ENCODE measurements around the gene SMAD9.

SMAD9 gene

DNA sequence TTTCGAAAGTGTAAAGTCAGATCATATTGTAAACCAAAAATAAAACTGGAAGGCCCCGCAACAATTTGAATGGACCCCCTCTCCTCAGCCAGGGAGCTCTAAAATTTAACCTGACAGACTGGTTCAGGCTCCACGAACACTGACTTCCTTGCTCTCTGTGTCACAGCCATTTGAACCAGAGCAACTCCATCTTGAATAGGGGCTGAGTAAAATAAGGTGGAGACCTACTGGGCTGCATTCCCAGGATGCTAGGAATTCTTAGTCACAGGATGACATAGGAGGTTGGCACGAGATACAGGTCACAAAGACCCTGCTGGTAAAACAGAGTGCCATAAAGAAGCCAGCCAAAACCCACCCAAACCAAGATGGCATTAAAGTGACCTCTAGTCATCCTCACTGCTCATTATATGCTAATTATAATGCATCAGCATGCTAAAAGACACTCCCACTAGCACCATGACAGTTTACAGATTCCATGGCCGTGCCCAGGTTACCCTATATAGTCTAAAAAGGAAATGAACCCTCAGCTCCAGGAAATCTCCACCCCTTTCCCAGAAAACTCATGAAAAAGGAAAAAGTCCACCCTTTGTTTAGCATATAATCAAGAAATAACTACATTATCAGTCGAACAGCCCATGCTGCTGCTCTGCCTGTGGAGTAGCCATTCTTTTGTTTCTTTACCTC, 57.9 kb downstream of the SMAD9 start:
- no peak for DNase-seq

DNA sequence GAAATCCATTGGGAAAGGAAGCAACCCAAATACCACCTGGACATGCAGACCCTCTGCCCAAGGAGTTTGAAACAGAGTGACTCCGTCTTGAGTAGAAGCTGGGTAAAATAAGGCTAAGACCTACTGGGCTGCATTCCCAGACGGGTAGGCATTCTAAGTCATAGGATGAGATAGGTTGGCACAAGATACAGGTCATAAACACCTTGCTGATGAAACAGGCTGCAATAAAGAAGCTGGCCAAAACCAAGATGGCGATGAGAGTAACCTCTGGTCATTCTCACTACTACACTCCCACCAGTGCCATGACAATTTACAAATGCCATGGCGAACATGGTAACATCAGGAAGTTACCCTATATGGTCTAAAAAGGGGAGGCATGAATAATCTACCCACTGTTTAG, 60.8 kb downstream of the SMAD9 start:
- no peak for DNase-seq

DNA sequence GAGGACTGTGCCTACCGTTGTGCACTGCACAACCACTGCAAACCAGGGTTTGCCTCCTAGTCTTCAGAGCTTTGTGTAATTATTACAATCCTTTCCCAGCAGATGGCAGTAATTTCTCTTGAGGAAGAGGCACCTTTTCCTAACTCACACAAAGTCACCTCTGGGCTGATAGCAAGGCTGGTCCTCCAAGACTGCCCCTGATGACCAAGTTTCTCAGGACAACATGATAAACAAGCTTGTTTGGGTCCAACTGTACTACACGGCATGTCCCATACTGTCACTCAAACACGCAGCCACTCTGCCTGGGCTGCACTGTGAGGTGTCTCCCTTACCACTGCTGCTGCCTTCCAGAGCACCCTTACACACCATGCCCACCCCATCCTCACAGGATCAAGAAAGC, 61.7 kb downstream of the SMAD9 start:
- peak; percentile 43 to 81 (median 78) for DNase-seq

DNA sequence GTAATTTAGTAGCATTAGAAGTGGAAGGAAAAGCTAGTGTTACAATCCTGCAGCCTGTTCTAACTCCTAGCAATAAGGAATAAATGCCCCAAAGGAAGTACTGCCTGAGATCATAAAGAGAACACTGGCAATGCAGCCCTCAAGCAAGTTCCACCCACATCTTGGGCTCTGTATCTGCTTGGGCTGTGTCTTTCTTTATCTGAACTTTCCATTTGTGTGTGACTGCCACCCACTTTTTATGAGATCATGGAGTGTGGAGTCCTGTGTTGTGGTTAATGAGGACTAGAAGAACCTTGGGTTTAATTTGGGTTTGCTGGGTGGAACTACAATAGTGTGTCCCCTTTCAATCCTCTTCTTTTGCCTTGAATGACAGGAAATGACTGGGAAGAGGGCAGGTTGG, 62.8 kb downstream of the SMAD9 start:
- no peak for DNase-seq

DNA sequence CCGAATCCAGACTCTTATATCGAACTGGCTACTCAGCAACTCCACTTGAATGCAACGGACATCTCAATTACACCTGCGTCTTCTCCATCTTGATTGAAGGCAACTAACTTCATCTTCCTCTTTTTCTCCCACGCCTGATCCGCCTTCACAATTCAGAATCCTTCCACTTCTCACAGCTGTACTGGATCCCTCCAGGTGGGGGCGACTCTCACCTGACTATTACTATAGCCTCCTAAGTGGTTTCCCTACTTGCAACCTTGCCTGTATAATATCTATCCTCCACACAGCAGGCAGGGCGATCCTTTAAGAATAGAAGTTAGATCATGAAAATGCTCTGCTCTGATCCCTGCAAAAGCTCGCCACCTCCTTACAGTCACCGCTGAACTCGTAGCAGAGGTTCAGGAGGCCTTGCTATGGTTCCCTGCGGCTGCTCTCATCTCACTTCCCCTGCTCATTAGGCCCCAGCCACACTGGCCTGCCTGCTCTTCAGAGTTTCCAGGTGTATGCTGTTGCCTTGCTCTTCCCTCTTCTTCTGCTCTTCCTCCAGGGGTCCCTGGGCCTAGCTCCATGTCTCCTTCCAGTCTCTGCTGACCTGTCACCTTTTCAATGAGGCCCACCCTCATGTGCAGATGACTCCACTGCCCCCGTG, 69.1 kb downstream of the SMAD9 start:
- DNase-seq = peak; percentile 12 to 34 (median 18)

DNA sequence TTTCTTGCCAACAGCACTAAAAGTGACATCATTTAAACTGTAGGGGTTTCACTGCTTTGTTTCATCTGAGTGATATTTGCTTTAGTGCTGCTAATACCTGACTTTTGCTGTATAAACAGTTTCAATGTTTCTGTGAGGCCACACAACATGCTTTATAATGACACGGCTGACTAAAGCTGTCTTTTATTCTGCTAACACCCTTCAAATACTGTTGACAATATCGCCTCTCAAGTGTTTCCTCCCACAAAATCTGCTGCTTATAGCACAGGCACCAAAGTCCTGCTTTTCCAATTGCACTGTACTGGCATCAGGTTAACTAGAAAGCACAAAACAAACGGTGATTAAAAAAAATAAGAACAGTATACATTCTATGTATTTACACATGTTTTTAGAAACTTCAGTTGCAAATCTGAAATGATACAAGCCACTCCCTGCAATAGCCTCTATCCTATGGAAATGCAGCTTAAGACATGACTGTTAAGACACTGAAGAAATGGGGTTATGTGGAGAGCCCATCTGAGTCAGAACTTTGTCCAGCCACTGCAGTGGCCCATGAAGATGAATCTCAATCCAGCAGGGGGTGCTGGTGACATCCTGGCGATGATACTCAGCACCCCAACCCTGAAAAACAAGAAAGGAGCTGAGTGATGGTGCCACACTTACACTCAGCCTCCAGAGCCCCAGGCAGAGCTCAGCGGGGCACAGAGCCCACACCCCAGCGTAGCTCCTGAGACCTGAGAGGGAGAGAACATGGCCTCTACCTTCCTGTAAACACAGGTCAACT, 71.6 kb downstream of the SMAD9 start:
- peak in 2 of 3 experiments; percentile 13 to 78 for DNase-seq

DNA sequence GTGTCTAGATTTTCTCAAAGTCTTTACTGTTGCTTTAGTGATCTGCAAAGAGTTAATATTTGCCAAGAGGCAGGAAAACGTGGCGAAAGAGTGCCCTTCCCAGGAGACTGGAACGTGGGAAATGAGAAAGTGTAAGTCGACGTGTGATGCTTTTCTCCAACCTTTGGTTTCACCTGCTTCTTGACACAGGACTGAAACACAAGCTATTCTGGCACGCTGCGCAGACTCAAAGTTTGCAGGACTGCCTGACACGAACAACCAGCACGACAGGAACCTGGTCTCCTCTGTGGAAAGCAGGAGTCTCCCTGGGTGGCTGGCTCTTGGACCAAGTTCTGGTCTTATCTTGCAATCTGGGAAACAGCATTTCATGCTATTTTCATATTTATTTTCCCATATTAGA, 72.4 kb downstream of the SMAD9 start:
- DNase-seq = peak in 1 of 3 experiments; percentile 38

DNA sequence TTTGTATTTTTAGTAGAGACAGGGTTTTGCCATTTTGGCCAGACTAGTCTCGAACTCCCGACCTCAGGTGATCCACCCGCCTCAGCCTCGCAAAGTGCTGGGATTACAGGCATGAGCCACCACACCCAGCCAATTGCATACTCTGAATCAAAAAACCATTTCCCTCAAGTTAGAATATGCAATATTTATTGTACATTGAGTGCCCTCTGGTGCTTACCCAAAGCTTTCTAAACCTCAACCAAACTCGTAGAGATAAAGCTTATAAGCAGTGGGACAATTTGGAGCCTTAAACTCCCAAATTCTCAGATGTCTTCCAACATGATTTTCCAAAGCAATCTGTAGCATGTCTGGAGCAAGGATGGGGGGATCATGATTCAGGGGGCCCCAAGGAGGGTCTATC, 78.6 kb downstream of the SMAD9 start:
- DNase-seq = peak in 1 of 3 experiments; percentile 21

DNA sequence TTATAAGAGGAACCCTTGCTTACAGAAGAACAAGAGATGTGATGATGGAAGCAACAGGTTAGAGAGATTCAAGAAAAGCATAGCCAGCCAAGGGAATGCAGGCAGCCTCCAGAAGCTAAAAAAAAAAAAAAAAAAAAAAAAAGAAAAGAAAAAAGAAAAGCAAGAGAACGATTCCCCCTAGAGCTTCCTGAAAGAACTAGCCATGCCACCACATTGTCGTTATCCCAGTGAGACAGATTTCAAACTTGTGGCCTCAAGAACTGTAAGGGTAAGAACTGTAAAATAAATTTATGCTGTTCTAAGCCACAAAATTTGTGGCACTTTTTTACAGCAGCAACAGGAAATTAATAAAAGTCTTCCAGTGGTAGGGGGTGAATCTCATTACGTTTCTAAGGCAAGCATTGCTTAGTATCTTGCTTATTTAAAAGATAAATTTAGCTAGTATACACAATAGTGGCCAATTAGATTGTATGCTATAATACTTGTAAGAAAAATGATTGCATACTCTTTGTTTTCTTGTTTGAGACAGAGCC, 79.3 kb downstream of the SMAD9 start:
- DNase-seq = no peak

DNA sequence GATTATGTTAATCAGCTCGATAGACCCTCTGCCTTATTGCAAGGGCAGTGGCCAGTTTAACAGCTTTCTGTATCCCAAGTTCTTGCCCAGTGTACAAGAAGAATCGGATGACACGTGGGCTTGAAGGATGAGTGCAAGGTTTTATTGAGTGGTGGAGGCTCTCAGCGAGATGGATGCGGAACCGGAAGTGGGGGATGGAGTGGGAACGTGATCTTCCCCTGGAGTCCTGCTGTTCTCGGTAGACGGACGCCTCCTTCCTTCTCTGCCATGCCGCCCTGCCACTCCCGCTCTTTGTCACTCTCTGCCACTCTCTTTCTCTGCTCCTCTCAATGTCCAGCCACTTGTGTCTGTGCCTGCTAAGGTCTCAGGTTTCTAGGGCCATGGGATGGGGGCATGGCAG, 80.1 kb downstream of the SMAD9 start:
- DNase-seq = peak in 1 of 3 experiments; percentile 9

DNA sequence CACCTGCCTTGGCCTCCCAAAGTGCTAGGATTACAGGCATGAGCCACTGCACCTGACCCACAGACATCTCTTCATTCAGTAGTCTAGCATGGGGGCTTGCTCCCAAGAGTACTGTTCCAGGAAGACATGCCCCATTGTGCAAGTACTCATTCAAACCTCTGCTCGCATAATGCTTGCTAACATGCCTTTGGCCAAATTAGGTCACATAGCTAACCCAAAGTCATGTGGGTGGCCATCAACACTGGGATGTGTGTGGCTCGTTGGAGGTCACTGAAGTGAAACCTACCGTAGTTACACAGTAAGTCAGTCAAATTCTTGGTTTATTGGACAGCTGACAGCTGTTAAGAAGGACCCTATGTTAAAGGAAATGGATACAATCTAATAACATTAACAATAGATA, 80.8 kb downstream of the SMAD9 start:
- DNase-seq = no peak

DNA sequence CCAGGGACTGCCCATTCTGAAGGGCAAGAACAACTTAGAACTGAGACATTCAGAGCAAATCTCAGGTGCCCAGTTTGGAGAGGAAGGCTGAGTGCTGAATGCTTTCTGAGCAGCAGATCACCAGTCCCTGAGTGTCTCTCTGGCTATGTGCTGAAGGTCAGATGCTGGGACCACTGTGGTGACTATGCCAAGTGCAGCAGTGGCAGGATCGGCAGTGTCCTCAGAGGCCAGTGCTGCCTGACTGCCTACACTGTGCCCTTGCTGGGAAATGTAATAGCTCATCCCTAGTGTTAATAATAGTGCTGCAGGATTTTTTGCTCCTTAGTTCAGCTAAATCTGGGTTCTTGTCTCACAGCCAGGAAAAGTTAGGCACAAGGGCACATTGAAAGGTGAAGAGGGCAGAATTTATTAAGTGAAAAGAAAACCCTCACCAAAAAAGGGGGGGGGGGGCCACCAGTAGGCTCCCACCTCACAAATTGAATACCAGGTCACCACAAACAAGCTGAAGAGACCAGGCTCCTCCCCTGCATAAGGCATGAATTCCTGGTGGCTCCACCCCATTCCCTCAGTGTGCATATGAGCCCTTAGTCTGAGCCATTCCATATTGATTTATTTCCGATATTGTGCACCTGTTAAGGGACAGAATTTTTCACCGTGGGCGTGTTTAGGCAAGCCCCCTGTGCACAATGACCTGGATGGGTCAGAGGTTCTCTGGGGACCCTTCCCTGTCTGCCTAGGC, 82.5 kb downstream of the SMAD9 start:
- DNase-seq = no peak

DNA sequence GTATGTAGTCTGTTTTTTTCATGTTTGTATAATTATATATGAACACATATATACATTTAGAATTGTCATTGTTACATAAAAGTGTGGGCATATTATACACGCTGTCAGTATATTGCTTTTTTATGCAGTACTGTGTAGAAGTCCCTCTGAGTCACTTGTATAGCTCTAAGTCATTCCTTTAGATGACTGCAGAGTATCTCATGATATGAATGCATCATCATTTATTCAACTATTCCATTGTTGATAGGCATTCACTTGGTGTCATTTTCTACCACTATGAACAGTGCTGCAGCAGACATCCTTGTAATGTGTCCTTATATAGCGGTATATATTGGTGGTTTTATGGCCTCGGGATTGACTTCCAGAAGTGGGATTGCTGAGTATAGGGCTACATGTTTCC, 85.7 kb downstream of the SMAD9 start:
- DNase-seq = no peak

DNA sequence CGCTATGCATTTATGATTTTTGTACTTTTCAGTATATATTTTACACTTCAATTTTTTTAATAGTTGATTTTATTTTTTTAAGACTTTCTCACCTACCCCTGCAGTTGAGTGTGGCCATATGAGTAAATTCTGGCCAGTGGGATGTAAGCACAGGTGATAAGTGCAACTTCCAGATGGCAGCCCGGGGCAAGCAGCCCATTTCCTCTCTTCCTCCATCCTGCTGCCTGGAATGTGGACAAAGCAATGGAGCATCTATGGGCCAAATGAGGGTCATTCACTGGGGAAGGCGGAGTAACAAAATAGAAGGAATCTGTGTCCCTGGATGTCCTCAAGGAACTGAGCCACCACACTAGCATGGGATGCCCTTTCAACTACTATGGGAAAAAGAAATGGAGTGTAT, 88.7 kb downstream of the SMAD9 start:
- DNase-seq = no peak

DNA sequence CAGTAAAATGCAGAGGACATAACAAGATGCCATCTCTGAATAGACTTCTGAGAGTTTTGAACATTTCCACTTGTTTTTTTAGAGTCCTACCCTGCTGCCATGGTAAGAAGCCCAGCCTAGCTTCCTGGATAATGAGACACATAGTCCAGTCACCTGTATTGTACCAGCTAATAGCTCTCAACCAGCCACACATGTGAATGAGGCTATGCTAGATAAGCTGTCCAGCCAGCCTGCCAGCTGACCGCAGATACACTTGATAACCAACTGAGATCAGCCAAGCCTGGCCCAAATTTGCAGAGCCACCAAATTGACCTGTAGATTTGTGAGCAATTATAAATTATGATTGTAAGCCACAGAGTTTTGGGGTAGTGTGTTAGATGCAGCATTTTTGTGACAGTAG, 90.3 kb downstream of the SMAD9 start:
- peak in 1 of 3 experiments; percentile 27 for DNase-seq

DNA sequence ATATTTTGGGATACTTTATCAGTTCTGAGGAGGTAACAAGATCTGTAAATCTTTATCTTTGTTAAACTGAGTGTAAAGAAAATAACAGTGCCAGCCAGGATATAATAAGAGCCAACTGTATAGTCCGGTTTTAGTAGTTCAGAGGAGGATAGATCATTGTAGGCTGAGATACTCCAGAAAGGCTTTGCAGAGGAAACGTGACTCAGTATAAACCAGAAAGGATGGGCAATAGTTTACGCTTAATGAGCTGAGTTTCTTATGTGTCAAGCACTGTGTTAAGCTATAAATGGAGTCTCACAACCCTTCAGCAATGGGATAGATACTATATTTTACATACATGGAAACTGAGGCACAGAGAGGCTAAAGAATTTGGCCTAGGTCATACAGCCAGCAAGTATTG, 97.3 kb downstream of the SMAD9 start:
- DNase-seq = no peak

DNA sequence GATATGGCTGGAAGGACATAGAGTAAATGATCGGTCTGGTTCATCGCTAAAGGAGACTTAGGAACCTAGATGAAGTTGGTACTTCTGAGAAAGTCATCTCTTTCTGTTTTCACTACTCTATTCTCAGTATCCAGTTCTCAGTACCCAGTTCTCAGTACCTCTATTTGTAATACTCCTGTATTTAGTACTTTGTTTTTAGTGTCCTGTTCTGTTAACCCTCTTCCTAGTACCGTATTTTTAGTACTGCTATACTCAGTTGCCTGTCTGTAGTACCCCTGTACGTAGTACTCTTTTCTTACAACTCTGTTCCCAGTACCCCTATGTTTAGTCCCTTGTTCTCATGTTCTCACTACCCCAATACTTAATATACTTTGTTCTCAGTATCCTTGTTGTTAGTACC, 99.8 kb downstream of the SMAD9 start:
- peak in 1 of 3 experiments; percentile 46 for DNase-seq

DNA sequence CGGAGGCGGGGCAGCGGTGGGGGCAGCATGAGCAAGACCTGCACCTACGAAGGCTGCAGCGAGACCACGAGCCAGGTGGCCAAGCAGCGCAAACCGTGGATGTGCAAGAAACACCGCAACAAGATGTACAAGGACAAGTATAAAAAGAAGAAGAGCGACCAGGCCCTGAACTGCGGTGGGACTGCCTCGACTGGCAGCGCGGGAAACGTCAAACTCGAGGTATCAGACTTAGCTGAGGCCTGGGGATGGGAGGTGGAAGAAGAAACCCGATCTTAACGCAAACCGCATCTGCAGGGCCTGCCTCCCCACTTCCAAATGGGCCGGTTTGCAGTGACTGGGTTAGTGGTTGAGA, 100.3 kb downstream of the SMAD9 start:
- DNase-seq = peak in 1 of 3 experiments; percentile 24

DNA sequence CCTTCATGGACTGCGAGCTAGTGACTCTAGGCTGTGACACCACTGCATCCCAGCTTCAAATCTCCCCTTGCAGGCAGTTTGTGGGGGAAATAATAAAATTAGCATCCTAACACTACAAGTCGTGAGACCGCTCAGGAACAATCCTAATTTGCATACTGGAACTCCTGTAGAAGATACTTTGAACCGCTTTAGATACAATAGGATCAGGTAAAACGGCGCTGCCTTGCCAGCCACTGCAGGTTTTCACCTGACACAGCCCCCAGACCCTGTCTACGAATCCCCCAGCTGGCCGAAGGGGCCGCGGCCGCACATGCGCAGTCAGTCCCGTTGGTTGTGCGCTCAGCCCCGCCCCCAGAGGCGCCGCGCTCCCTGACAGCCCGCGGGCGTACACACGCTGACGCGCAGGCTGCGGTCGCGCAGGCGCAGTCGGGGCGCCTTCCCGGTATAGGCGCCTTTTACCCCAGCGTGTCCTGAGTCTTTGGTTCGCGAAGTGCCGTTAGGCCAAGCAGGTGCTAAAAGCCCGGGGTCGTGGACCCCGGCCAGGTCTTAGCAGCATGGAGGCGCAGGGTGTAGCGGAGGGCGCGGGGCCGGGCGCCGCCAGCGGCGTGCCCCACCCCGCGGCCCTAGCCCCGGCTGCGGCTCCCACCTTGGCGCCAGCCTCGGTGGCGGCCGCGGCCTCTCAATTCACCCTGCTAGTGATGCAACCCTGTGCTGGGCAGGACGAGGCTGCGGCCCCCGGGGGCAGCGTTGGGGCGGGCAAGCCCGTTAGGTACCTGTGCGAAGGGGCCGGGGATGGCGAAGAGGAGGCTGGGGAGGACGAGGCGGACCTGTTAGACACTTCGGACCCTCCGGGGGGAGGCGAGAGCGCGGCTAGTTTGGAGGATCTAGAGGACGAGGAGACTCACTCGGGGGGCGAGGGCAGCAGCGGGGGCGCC, 101.0 kb downstream of the SMAD9 start, which contains the start of gene RFXAP:
TSS of gene RFXAP (plus strand) at position 419 of the 935 bp plus-strand sequence. CDS start at position 555, 136 bp downstream.
- peak; percentile 91 to 93 (median 91) for DNase-seq

DNA sequence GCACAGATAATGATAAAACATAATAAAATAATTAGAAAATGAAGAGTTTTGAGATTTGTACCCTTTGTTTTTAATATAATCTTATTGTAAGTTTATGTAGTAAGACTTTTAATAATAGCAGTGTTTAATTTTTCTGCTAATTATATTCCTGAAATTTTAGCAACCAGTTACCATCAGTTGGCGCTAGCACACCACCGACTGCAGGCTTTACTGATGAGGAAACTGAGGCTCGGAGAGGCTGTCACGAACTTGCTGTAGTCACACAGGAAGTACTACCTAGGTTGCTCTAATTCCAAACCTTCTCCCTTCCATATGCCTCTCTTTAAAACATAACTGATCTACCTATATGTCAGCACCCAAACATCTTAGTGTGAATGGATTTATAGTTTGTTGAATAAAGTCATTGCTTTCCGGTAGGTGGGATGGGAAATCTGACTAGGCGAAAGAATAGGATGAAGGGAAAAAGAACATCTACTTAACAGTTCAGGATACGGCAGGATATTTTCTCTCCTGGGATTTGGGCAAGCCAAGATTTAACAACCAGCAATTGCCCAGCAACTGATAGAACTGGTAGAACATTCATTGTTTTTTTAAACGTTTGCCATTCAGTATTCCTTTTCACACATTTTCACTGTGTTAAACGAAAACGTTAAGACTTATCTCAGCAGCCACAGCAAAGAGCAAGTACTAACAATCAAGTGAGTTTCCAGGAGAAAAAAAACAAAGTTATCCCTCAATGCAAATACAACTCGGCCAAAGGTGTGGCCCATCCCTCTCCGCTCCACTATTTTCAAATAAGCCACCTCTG, 101.8 kb downstream of the SMAD9 start:
- DNase-seq = no peak

DNA sequence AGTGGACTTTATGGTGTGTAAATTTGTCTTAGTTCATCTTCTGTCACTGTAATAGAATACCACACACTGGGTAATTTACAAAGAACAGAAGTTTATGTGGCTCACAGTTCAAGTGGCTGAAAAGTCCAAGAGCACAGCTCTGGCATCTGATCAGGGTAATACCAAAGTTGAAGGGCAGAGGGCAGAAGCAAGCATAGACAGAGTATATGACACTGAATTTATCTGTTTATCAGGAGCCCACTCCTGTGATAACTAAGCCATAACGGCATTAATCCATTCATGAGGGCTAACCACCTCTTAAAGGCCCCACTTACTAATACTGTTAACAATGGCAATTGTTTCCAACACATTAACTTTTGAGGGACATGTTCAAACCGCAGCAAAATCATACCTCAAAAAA, 105.0 kb downstream of the SMAD9 start:
- peak in 2 of 3 experiments; percentile 4 to 7 for DNase-seq

Measured in NCI-H1417 (cell line).